Activated T-cell treated with anti-CD3 and anti-CD28 coated beads, Interleukin-2, amount 50 U/mL, for 72 hours (primary cell): Measurements from ENCODE around the gene FAS. TPM values are rescaled to one million over a fixed set of nuclear protein-coding genes. Genes with fewer than 3 reads are reported as not detected.
A peak's percentile ranks its signal among the peaks of the same experiment; 100 is the strongest.

Experiments
- ATAC-seq, 2 donors: fragments of 150-1000 bp; cut with Tn5 transposase; replicated peaks in 1 of 2; 2 replicates each; pipeline ENCODE4 v1.10.0; 2021; ENCODE audit warnings: moderate library complexity in 2 of 2, mild to moderate bottlenecking in 1 of 2
- DNase-seq, 2 donors: peaks; one replicate each; pipeline ENCODE4 v3.0.0; 2021 to 2022; ENCODE audit warnings: mixed read lengths in 1 of 2
- H3K27ac Mint-ChIP-seq: one replicate; pipeline ENCODE4 v1.8.0; 2022; ENCODE audit warnings: mild to moderate bottlenecking, moderate library complexity, mixed read lengths
- H3K27me3 Mint-ChIP-seq: one replicate; pipeline ENCODE4 v1.8.0; 2022; ENCODE audit warnings: low read depth, mixed read lengths
- H3K36me3 Mint-ChIP-seq, 2 donors: one replicate each; pipeline ENCODE4 v1.8.0; 2022; ENCODE audit warnings: mixed read lengths in 2 of 2, mild to moderate bottlenecking in 1 of 2; ENCODE audit not compliant: insufficient read depth in 2 of 2
- H3K4me1 Mint-ChIP-seq: one replicate; pipeline ENCODE4 v1.8.0; 2022; ENCODE audit warnings: low read depth, mixed read lengths
- H3K4me3 Mint-ChIP-seq, 2 donors: one replicate each; pipeline ENCODE4 v1.8.0; 2022; ENCODE audit warnings: mild to moderate bottlenecking in 2 of 2, mixed read lengths in 2 of 2, moderate library complexity in 2 of 2
- H3K9me3 Mint-ChIP-seq, 2 donors: one replicate each; pipeline ENCODE4 v1.8.0; 2022; ENCODE audit warnings: mixed read lengths in 2 of 2
- total RNA-seq, 2 donors: library from RNA; stranded (reverse); gene quantifications; one replicate each; pipeline ENCODE4 v1.2.3, GENCODE V29; 2022

The FAS gene
- total RNA-seq, 2 donors from 2014 or later = 111 to 138 TPM

DNA sequence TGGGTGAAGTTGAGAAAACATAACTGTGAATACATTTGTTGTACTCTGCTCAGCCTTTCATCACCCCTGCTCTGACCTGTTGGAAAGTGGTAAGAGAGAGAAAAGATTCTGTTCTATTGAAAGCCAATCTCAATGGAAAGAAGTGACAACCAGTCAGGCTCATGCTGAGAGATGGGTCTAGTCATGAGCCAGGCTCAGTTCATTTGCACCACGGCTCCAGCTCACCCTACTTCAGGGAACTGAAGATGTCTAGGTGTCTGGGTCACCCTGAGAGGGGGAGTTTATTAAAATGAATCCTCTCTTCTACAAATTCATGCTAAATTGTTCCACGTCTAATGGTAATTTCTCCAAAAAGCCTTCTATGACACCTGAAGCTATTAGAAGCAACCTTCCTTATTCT, 12.1 kb upstream of the FAS start:
- no peaks in the 10 kb centered on the region for H3K36me3 Mint-ChIP-seq
- H3K4me3 Mint-ChIP-seq = no peak overlapping the region
- no peaks in the 10 kb centered on the region for H3K9me3 Mint-ChIP-seq
- no peak for DNase-seq
- H3K27me3 Mint-ChIP-seq = no peaks in the 10 kb centered on the region
- peaks cover 12% of the 10 kb centered on the region for H3K4me1 Mint-ChIP-seq
- peak in 1 of 2 donors; percentile 33 for ATAC-seq
- H3K27ac Mint-ChIP-seq = no peak overlapping the region

DNA sequence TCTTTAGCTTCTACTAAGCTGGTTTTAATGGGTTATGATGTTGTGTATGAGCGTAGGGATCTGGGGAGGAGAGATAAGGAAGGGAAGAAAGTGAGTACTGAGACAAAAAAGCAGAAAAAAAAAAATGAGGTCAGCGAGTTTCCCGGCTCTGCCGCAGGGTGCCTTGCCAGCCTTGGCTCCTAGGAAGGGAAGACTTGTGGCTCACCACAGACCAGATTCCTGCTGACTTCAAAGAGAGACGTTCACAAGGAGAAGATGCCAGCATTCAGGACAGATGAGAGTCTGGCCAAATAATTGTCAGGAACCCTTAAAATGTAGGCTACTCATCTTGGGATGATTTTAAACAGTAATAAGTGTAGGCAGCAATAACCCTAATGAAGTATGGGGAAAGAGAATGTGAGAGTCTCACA, 11.4 kb upstream of the FAS start:
- Mint-ChIP-seq H3K36me3 (no peaks in the 10 kb centered on the region), H3K27me3 (no peaks in the 10 kb centered on the region), H3K4me1 (peaks cover 17% of the 10 kb centered on the region), H3K4me3 (no peak overlapping the region), H3K27ac (no peak overlapping the region), H3K9me3 (no peaks in the 10 kb centered on the region)
- DNase-seq (no peak), ATAC-seq (no peak)

DNA sequence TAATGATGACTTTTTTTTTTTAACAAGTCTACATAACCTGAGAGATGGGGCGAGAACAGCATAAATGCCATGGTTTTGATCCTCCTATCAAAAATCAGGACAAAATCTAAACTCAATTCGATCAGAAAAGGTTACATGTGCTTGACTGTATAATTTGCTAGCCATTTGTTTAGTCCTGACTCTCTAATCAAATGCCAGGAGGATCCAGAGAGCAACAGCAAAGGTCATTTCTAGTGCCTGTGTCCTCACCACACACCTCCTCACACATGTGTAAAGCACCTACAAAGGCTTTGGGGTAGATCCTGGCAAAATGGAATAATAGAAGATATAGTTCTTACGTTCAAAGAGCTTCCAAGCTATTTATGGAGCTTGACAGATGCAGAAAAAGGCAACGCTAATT, 11.0 kb upstream of the FAS start:
- no peaks in the 10 kb centered on the region for H3K9me3 Mint-ChIP-seq
- no peak overlapping the region for H3K4me3 Mint-ChIP-seq

DNA sequence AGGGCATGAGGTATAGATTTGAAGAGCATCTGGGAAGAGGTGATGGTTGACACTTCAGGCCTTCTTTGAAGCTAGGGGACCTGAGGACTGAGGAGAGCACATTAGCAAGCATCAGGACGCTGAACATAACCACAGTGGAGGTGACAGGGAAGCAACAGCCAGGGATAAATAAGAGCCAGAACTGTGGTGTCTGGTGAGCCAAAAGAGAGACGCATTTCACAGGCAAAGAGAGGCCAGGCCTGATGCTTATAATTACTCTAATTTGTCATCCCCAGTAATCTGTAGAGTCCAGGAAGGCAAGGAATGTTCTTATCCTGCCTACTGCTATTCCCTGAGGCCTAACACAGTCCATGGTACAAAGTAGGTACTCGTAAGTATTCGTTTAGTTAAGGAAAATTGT, 10.4 kb upstream of the FAS start:
- H3K27ac Mint-ChIP-seq = no peak overlapping the region
- ATAC-seq = no peak

More for the DNA sequence above, 11.0 kb upstream of the FAS start:
- Mint-ChIP-seq H3K27ac (no peak overlapping the region), H3K36me3 (no peaks in the 10 kb centered on the region), H3K27me3 (no peaks in the 10 kb centered on the region), H3K4me1 (peaks cover 20% of the 10 kb centered on the region)
- ATAC-seq (no peak), DNase-seq (no peak)

DNA sequence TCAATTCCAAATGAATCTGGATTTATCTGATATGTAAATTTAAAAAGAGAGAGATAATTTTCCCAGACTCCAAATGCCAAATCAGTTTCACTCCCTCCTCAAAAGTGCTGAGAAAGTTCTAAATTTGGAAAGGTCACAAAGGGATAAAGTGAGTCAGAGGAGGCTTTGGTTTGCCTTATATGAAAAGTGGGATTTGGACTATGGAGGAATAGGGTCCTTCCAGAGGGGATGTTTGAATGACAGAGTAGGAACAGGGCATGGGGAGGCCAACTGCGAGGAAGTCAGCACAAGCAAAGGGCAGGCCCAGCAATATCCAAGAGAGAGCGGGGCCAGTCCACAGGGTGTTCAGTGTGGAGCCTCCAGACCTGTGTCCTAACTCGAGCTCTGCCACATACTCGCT, 9.8 kb upstream of the FAS start:
- no peak overlapping the region for H3K27ac Mint-ChIP-seq
- H3K36me3 Mint-ChIP-seq = no peaks in the 10 kb centered on the region
- DNase-seq (no peak), ATAC-seq (no peak)
- H3K4me1 Mint-ChIP-seq = peaks cover 18% of the 10 kb centered on the region
- no peaks in the 10 kb centered on the region for H3K9me3 Mint-ChIP-seq
- H3K4me3 Mint-ChIP-seq = no peak overlapping the region
- no peaks in the 10 kb centered on the region for H3K27me3 Mint-ChIP-seq

More for the DNA sequence above, 10.4 kb upstream of the FAS start:
- Mint-ChIP-seq H3K4me1 (peaks cover 16% of the 10 kb centered on the region), H3K4me3 (no peak overlapping the region), H3K27me3 (no peaks in the 10 kb centered on the region), H3K36me3 (no peaks in the 10 kb centered on the region), H3K9me3 (no peaks in the 10 kb centered on the region)
- no peak for DNase-seq

DNA sequence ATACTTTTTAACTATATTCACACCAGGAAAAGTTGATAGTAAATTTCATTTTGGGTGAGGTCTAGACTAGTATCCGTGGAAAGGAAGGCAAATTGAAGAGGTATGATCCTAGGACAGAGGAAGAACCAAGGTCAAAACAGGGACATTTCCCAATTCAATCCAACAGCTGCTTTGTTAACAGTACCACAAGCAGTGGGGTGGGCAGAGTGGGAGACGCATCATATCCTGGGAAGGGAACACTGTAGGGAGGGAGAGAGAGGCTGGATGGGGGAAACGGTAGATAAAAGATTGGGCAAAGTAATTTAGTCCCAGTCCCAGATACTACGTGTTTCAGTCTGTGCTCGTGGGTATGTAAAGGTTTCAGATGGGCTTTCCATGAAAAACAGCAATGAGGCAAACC, 9.2 kb upstream of the FAS start:
- peaks cover 1 to 2% of the 10 kb centered on the region in 2 donors for H3K9me3 Mint-ChIP-seq

GRCh38 chr10:88982366-88982765, 8.2 kb upstream of the FAS start:
- peaks cover 3 to 4% of the 10 kb centered on the region in 2 donors for H3K9me3 Mint-ChIP-seq
- H3K4me3 Mint-ChIP-seq = no peak overlapping the region
- peaks cover 29% of the 10 kb centered on the region for H3K4me1 Mint-ChIP-seq
- H3K27ac Mint-ChIP-seq = no peak overlapping the region
- no peaks in the 10 kb centered on the region for H3K27me3 Mint-ChIP-seq
- DNase-seq = no peak
- ATAC-seq = no peak
- peaks cover 4 to 5% of the 10 kb centered on the region in 2 donors for H3K36me3 Mint-ChIP-seq

More for the DNA sequence above, 9.2 kb upstream of the FAS start:
- Mint-ChIP-seq H3K27me3 (no peaks in the 10 kb centered on the region), H3K4me3 (no peak overlapping the region), H3K27ac (no peak overlapping the region), H3K36me3 (peaks cover 1 to 2% of the 10 kb centered on the region in 2 donors), H3K4me1 (peaks cover 21% of the 10 kb centered on the region)
- ATAC-seq (no peak), DNase-seq (no peak)

DNA sequence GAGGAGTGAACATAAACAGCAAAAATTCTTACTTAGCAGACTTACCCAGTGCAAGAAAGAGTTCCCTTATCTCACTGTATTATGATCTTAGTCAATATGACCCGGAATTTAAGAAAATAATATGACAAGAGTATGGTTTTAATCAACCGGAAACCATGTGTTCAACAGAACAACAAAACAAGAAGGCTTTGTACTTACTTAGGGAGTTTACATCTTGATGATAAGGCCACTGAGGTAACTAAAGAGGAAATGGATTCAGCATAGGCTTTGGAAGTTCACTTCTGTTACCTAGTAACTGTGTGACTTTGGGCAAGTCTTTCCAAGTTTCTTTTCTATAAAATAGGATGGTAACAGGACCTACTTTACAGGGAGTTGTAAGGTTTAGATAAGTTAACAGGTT, 7.4 kb upstream of the FAS start:
- Mint-ChIP-seq H3K27me3 (no peaks in the 10 kb centered on the region), H3K27ac (no peak overlapping the region), H3K36me3 (peaks cover 5 to 11% of the 10 kb centered on the region in 2 donors), H3K4me3 (no peak overlapping the region), H3K9me3 (peaks cover 3 to 4% of the 10 kb centered on the region in 2 donors), H3K4me1 (peaks cover 37% of the 10 kb centered on the region)
- DNase-seq (no peak), ATAC-seq (peak in 1 of 2 donors; percentile 20)

GRCh38 chr10:88983939-88984338, 6.7 kb upstream of the FAS start:
- peaks cover 44% of the 10 kb centered on the region for H3K4me1 Mint-ChIP-seq
- H3K9me3 Mint-ChIP-seq = peaks cover 3 to 4% of the 10 kb centered on the region in 2 donors
- no peaks in the 10 kb centered on the region for H3K27me3 Mint-ChIP-seq

DNA sequence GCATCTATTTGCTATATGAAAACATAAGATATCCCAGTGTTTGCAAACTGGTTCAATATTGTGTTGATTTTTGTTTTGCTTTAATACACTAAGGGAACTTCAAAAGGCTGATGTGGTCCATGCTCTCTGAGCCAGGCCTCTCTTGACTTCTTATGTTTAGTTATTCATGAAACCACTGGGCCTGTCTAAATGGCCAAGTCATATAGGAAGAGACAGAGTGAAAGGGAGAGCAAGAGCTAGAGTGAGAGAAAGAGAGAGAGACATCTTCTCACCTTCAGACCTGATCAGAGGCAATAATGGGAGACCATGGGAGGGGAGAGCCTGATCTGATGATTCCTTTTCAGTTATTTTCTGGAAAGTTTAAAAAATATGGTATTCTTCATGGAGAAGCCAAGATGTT, 6.1 kb upstream of the FAS start:
- Mint-ChIP-seq H3K4me1 (peaks cover 49% of the 10 kb centered on the region), H3K36me3 (peaks cover 5 to 11% of the 10 kb centered on the region in 2 donors), H3K9me3 (peaks cover 3 to 4% of the 10 kb centered on the region in 2 donors), H3K27me3 (no peaks in the 10 kb centered on the region), H3K4me3 (no peak overlapping the region), H3K27ac (no peak overlapping the region)
- DNase-seq (no peak), ATAC-seq (peak; percentile 52 to 72)

More at GRCh38 chr10:88983939-88984338, 6.7 kb upstream of the FAS start:
- peak overlapping the region; percentile 67 for H3K27ac Mint-ChIP-seq
- DNase-seq (no peak), ATAC-seq (no peak)
- H3K36me3 Mint-ChIP-seq = peaks cover 5 to 11% of the 10 kb centered on the region in 2 donors
- H3K4me3 Mint-ChIP-seq = no peak overlapping the region

- Mint-ChIP-seq H3K9me3 (peaks cover 3 to 4% of the 10 kb centered on the region in 2 donors), H3K4me3 (peak overlapping the region in 1 of 2 donors; percentile 18), H3K27me3 (no peaks in the 10 kb centered on the region), H3K36me3 (peaks cover 11 to 14% of the 10 kb centered on the region in 2 donors), H3K27ac (no peak overlapping the region), H3K4me1 (peaks cover 61% of the 10 kb centered on the region)
- no peak for ATAC-seq
- DNase-seq = no peak
These were observed 3.9 kb upstream of the FAS start for GRCh38 chr10:88986549-88987242.

- Mint-ChIP-seq H3K36me3 (peaks cover 15 to 20% of the 10 kb centered on the region in 2 donors), H3K27ac (peak overlapping the region; percentile 1), H3K9me3 (peaks cover 3 to 4% of the 10 kb centered on the region in 2 donors), H3K4me3 (peak overlapping the region in 1 of 2 donors; percentile 12), H3K27me3 (no peaks in the 10 kb centered on the region), H3K4me1 (peaks cover 61% of the 10 kb centered on the region)
- no peak for ATAC-seq
- peak; percentile 34 to 43 for DNase-seq
These were observed 3.3 kb upstream of the FAS start for GRCh38 chr10:88987243-88987725.

GRCh38 chr10:88987840-88988239, 2.8 kb upstream of the FAS start:
- Mint-ChIP-seq H3K4me3 (peak overlapping the region; percentile 11 to 12), H3K36me3 (peaks cover 18 to 23% of the 10 kb centered on the region in 2 donors), H3K4me1 (peaks cover 63% of the 10 kb centered on the region), H3K27me3 (no peaks in the 10 kb centered on the region), H3K9me3 (peaks cover 3 to 4% of the 10 kb centered on the region in 2 donors), H3K27ac (peak overlapping the region; percentile 9)
- DNase-seq (no peak), ATAC-seq (no peak)
